ENCODE data around the gene BHMT2.

BHMT2 gene

DNA sequence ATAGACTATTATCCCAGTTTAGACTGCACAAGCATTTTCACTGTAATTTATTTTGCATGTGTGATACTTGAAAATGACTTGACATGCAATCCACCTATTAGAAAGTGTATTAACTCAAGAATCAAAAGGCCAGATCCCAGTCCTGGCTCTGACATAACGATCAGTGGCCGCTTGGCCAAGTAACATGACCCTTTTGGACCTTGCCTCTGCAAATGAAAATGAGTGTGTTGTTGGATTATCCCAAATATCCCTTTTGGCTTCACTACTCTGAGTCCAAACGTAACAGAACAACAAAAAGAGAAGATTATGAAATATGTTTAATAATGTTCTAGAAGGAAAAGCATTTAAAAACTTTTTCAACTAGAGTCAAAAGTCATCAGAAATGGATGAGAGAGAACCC lies 19.1 kb upstream of the BHMT2 start:
- no peaks in the 10 kb centered on the region for H3K9me3 ChIP-seq
- H3K27me3 ChIP-seq: no peaks in the 10 kb centered on the region
- H3K4me3 ChIP-seq (ENCODE audit: low read depth in 1 of 2, low read length in 1 of 2): no peak overlapping the region
- no peaks in the 10 kb centered on the region for H3K36me3 ChIP-seq
- no peak overlapping the region for H3K27ac ChIP-seq
- no peaks in the 10 kb centered on the region for H3K4me1 ChIP-seq (ENCODE audit: control insufficient read depth in 1 of 2, insufficient read depth in 1 of 2, low read depth in 1 of 2, low read length in 1 of 2)
- TF ChIP-seq, protein P1, sequence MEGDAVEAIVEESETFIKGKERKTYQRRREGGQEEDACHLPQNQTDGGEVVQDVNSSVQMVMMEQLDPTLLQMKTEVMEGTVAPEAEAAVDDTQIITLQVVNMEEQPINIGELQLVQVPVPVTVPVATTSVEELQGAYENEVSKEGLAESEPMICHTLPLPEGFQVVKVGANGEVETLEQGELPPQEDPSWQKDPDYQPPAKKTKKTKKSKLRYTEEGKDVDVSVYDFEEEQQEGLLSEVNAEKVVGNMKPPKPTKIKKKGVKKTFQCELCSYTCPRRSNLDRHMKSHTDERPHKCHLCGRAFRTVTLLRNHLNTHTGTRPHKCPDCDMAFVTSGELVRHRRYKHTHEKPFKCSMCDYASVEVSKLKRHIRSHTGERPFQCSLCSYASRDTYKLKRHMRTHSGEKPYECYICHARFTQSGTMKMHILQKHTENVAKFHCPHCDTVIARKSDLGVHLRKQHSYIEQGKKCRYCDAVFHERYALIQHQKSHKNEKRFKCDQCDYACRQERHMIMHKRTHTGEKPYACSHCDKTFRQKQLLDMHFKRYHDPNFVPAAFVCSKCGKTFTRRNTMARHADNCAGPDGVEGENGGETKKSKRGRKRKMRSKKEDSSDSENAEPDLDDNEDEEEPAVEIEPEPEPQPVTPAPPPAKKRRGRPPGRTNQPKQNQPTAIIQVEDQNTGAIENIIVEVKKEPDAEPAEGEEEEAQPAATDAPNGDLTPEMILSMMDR (IDR thresholded peaks at IDR 0.05): no peak

DNA sequence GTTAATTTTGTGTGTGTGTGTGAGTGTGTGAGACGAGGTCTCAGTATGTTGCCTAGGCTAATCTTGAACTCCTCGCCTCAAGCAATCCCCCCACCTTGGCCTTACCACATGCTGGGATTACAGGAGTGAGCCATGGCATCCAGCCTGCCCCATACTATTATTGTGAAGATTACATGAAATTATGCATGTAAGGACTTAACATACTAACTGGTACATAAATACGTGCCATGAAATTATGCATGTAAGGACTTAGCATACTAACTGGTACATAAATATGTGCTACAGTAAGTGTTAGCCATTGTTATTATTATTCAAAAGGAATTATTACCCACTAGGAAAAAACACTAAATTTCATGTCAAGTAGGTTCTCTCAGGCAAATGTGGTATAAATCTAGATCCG lies 16.2 kb upstream of the BHMT2 start:
- TF ChIP-seq, protein P1 (IDR thresholded peaks at IDR 0.05): no peak
- Histone ChIP-seq H3K4me1 (ENCODE audit: control insufficient read depth in 1 of 2, insufficient read depth in 1 of 2, low read depth in 1 of 2, low read length in 1 of 2) (no peaks in the 10 kb centered on the region), H3K36me3 (no peaks in the 10 kb centered on the region), H3K27ac (no peak overlapping the region), H3K4me3 (ENCODE audit: low read depth in 1 of 2, low read length in 1 of 2) (no peak overlapping the region), H3K27me3 (no peaks in the 10 kb centered on the region), H3K9me3 (no peaks in the 10 kb centered on the region)

DNA sequence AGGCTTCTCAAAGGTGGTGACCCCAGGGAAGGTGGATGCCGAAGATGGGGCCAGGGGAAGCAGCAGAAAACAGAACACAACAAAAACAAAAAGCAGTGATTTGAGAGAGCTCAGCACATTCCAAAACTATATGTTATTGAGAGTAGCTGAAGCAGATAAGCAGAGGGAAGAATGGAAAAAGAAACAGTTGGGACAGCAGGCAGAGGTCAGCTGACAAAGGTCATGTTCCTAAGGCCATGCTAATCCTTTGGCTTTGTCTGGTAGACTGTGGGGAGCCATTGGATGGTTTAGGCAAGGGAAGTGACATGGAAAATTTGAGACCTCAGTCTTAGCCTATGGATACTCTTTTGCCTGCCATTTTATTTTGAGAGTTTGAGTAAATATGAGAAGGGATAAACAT lies 14.6 kb upstream of the BHMT2 start:
- no peak overlapping the region for H3K4me3 ChIP-seq (ENCODE audit: low read depth in 1 of 2, low read length in 1 of 2)
- H3K27me3 ChIP-seq: no peaks in the 10 kb centered on the region
- H3K4me1 ChIP-seq (ENCODE audit: control insufficient read depth in 1 of 2, insufficient read depth in 1 of 2, low read depth in 1 of 2, low read length in 1 of 2): no peaks in the 10 kb centered on the region
- no peaks in the 10 kb centered on the region for H3K9me3 ChIP-seq
- H3K36me3 ChIP-seq: no peaks in the 10 kb centered on the region
- TF ChIP-seq, protein P1 (IDR thresholded peaks at IDR 0.05): no peak
- no peak overlapping the region for H3K27ac ChIP-seq

DNA sequence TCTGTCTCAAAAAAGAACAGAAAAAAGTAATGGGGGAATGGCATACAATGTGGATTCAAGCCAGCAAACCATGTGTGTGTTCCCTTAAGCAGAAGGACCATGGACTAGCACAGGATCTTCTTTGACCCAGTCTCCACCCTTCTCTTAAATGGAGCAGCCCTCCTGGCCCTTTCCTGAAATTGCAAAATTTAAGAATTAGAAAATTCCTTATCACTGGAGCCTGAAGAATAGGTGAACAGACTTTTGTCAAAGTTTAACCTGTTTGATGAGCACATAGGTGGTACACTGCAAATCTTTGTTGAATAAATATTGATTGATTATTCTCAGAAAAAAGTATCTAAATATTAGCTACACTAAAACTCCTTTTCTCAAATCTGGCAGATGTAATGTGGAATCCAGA lies 12.7 kb upstream of the BHMT2 start:
- TF ChIP-seq, protein P1 (IDR thresholded peaks at IDR 0.05): no peak
- H3K27me3 ChIP-seq: no peaks in the 10 kb centered on the region
- H3K27ac ChIP-seq: no peak overlapping the region
- no peaks in the 10 kb centered on the region for H3K36me3 ChIP-seq
- H3K9me3 ChIP-seq: no peaks in the 10 kb centered on the region
- H3K4me3 ChIP-seq (ENCODE audit: low read depth in 1 of 2, low read length in 1 of 2): no peak overlapping the region
- no peaks in the 10 kb centered on the region for H3K4me1 ChIP-seq (ENCODE audit: control insufficient read depth in 1 of 2, insufficient read depth in 1 of 2, low read depth in 1 of 2, low read length in 1 of 2)

DNA sequence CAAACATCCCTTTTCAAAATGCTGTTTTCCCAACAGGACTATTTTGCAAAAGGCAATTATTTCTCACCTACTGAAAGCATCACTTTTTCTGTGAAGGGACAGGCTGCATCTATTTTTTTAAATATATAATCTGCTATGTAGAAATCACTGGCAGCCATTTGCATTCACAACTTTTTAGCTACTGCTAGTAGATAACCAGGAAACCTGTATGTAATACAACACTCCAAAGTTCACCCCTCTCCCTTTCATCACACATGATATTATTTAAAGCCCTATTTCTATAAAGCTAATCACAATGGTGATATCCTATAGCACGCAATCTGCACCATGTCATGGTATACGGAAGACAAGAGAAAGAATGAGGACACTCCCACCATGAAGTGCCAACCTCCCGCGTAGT lies 9.9 kb upstream of the BHMT2 start:
- Histone ChIP-seq H3K4me3 (ENCODE audit: low read depth in 1 of 2, low read length in 1 of 2) (no peak overlapping the region), H3K9me3 (no peaks in the 10 kb centered on the region), H3K27me3 (no peaks in the 10 kb centered on the region), H3K27ac (no peak overlapping the region), H3K4me1 (ENCODE audit: control insufficient read depth in 1 of 2, insufficient read depth in 1 of 2, low read depth in 1 of 2, low read length in 1 of 2) (no peaks in the 10 kb centered on the region), H3K36me3 (no peaks in the 10 kb centered on the region)
- TF ChIP-seq, protein P1 (IDR thresholded peaks at IDR 0.05): no peak

DNA sequence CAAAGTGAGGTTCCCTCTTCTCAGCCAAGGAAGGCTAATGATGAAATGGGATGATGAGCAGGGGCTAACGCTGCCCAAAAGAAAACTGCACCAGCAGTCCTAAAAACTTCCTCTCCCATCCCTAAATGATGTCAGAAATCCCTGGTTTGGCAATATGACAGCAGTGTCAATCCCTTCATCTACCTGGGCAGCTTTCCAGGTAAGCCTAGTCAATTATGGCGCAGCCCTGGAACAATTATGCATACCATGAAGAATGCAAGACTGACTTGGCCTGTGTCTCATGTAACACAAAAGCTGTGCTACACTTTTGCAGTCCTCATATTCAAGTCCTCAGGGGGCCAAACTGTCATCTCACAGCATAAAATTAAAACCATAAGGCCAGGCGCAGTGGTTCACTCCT lies 7.1 kb upstream of the BHMT2 start:
- Histone ChIP-seq H3K27me3 (peaks cover under 1% of the 10 kb centered on the region), H3K9me3 (no peaks in the 10 kb centered on the region), H3K4me1 (ENCODE audit: control insufficient read depth in 1 of 2, insufficient read depth in 1 of 2, low read depth in 1 of 2, low read length in 1 of 2) (no peaks in the 10 kb centered on the region), H3K4me3 (ENCODE audit: low read depth in 1 of 2, low read length in 1 of 2) (no peak overlapping the region), H3K27ac (no peak overlapping the region), H3K36me3 (no peaks in the 10 kb centered on the region)
- TF ChIP-seq, protein P1 (IDR thresholded peaks at IDR 0.05): no peak

Measured in neutrophil (primary cell).